NOMO-1 treated with dmso at 0.1 percent for 144 hours (cell line): Measurements from ENCODE around the gene MALAT1.
A peak's percentile ranks its signal among the peaks of the same experiment; 100 is the strongest.
"Not testable (repeated sequence)": the region's sequence is repeated elsewhere in the genome, so short reads cannot be mapped to it uniquely, and the experiment has no call there.

Experiments
- DNase-seq: peaks from one replicate; lab custom pipeline; 2025; ENCODE audit not compliant: unreplicated experiment; lab: John Stamatoyannopoulos, UW

Gene MALAT1

GRCh38 chr11:65497141-65498041, 1.5 kb upstream of the MALAT1 start:
- peak; percentile 95 for DNase-seq

- DNase-seq, result peak; percentile 40
Observed at GRCh38 chr11:65498042-65498726, 661 bp upstream of the MALAT1 start.

- DNase-seq, result no peak
Observed at GRCh38 chr11:65498727-65498976, 193 bp upstream of the MALAT1 start.

- DNase-seq, result peak; percentile 34
Observed at GRCh38 chr11:65499713-65500386, 1.0 kb downstream of the MALAT1 start.

- DNase-seq, result no peak
Observed at GRCh38 chr11:65500387-65501185, 1.7 kb downstream of the MALAT1 start.

- DNase-seq, result no peak
Observed at GRCh38 chr11:65501186-65501471, 2.3 kb downstream of the MALAT1 start.

- no peak for DNase-seq
Observed at GRCh38 chr11:65501472-65502273, 2.8 kb downstream of the MALAT1 start.

- DNase-seq, result no peak
Observed at GRCh38 chr11:65502274-65502554, 3.4 kb downstream of the MALAT1 start.

- no peak for DNase-seq
Observed at GRCh38 chr11:65502555-65503367, 3.9 kb downstream of the MALAT1 start.

GRCh38 chr11:65503368-65503948, 4.6 kb downstream of the MALAT1 start:
- no peak for DNase-seq

- no peak for DNase-seq
Observed at GRCh38 chr11:65503949-65504673, 5.3 kb downstream of the MALAT1 start.

- DNase-seq, result no peak
Observed at GRCh38 chr11:65504674-65505465, 6.0 kb downstream of the MALAT1 start.

GRCh38 chr11:65505466-65506289, 6.8 kb downstream of the MALAT1 start:
- DNase-seq, result no peak

- peak; percentile 44 for DNase-seq
Observed at GRCh38 chr11:65506290-65506771, 7.5 kb downstream of the MALAT1 start.

- peak; percentile 94 for DNase-seq
Observed at GRCh38 chr11:65506772-65507505, 8.1 kb downstream of the MALAT1 start.

- not testable (repeated sequence) for DNase-seq
Observed at GRCh38 chr11:65512311-65512710, 13.5 kb downstream of the MALAT1 start.
